NAMALWA (cell line): ENCODE data around the gene HERC4.

ENCODE experiments used
- DNase-seq: peaks from one replicate; pipeline ENCODE4 v3.0.0-alpha.2; 2015; ENCODE audit warnings: low spot score

Gene HERC4

DNA sequence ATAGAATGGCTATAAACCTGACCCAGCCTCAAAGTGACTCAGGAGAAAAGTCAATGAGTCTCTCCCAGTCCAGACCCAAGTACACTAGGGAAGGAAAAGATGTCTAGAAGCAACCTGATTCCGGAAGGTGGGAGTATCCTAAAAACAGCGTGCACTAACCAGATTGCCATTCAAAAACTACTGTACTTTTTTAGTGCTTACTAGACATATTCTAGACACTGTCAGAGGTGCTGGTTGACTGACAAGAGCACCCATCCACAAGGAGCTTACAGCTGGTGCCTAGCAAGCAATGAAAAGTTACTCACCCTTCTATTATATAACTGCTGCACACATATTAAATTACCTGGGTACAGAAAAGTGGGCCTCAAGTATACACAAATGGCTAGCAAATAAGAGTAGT, 109.6 kb downstream of the HERC4 start:
- DNase-seq, result no peak

DNA sequence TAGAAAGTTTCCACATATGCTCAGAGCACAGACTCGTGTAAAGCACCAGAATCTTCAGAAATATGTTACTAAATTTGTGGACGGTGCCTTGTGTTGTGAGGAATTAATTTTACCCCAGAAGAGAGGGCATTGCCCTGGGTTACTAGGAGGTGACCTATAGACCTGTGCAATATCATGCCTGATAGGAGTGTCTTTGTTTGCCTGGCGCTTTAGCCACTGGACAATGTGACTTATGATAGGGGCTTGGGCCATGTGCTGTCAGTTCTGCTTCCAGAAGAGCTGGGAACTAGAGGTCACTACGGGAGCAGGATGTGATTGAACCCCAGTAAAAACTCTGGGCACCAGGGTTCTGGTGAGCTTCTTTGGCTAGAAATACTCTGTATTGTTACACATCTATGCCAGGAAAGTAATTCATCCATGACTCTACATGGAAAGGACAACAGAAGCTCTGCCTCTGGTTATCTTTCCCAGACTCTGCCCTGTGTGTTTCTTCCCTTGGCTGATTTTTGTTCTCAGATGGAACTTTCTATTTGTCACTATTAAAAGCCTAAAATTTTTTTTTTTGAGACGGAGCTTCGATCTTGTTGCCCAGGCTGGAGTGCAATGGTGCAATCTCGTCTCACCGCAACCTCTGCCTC, 115.1 kb downstream of the HERC4 start:
- DNase-seq, result no peak

DNA sequence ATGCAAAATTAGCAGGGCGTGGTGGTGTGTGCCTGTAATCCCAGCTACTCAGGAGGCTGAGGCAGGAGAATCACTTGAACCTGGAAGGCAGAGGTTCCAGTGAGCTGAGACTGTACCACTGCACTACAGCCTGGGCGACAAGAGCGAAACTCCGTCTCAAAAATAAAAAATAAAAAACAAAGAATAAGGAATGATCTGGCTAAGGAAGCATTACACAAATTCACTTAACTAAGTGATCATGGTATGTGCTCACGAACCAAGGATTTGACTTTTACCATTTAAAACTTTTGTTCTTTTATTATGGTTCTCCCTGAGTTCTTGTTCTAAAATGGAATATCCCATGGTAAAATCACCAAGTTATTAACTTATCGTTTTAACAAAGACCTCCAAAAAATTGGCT, 119.5 kb downstream of the HERC4 start:
- no peak for DNase-seq

DNA sequence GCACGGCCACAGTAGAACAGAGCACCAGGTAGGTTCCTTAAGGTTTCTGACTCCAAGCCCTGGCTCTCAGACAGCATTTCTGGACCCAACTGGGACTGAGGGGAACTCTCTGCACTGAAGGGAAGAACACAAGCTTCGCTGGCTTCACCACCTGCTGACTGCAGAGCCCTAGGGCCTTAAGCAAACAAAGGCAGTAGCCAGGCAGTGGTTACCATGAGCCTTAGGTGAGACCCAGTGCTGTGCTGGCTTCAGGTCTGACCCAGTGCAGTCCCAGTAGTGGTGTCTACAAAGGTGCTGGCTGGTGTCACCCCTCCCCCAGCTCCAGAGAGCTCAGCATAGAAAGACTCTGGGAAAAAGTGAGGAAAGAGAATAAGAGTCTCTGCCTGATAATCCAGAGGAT, 131.2 kb downstream of the HERC4 start:
- no peak for DNase-seq

DNA sequence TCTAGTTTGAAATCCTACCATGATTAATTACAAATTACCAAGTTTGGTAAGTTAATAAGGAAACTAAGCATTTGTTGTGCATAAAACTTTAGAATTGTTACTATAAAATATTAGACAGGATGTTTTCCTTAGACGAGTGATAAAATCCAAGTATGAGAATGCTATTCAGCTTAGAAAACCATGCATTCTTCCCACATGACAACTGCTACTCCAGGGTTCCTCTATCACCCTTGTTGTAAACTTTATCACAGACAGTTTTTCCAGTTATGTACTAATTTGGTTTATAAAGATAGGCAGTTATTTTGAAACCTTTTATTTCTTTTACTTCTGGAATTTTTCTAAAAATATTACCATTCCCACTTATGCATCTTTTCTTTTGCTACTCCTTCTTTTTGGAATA, 138.7 kb downstream of the HERC4 start:
- DNase-seq, result no peak

DNA sequence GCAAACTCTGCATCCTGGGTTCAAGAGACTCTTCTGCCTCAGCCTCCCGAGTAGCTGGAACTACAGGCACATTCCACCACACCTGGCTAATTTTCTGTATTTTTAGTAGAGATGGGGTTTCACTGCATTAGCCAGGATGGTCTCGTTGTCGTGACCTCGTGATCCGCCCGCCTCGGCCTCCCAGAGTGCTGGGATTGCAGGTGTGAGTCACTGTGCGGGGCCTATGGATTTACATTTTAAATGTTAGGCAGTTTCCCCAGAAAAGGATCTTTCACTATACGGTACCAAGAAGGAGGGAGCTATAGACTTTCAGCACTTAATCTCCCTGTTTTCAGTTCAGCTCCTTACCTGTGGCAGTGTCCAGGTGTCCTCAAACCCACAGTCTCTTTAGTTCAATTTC, 139.9 kb downstream of the HERC4 start:
- no peak for DNase-seq

DNA sequence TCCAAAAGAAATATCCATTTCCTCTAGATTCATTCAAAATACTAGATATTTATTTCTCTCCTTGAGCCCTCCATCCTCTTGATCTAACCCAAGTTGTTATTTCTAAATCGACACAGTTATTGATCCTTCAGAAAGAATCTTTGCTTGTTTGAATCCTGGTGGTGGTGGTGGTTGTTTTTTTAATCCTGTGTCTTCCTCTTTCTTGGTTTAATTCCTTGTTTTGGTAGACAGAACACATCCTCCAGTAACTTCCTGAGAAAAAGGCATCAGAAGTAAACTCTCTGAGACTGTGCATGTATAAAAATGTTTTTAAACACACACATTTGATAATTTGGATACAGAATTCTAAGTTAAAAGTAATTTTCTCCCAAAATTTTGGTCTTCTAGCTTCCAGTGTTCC, 140.7 kb downstream of the HERC4 start:
- DNase-seq, result no peak

DNA sequence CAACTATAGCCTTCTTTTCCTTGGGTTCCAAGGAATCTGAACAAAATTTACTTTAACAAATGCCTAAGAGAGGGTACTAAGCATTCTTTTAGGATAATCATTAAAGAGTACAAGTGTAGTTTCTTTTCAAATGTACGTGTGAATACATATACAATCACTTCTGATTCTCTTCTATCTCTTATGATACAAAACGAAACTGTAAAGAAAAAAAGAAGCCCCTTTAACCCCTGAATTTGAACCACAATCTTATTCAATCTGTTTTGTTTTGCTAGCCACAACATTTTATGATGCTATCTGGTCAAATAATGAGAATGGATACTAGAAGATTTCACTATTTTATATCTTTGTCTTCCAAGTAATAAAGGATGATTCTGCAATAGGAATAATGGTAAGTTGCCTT, 141.9 kb downstream of the HERC4 start:
- no peak for DNase-seq

DNA sequence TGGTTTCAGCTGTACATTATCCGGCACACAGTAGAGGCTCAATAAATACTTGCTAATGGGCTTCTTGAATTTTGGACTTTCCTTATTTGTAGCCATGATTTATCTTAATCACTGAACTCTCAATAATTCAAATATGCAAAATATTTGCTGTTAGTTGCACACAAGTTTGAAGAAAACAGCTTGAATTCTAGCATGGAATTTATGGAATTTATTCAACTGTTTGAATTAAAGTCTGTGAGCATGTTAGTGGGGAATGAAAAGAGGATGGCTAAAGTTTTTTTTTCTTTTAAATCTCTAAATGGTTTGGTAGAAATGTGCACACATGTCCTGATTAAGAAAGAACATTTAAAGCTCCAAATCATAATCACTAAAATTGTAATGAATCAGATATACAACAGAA, 148.1 kb downstream of the HERC4 start:
- no peak for DNase-seq

DNA sequence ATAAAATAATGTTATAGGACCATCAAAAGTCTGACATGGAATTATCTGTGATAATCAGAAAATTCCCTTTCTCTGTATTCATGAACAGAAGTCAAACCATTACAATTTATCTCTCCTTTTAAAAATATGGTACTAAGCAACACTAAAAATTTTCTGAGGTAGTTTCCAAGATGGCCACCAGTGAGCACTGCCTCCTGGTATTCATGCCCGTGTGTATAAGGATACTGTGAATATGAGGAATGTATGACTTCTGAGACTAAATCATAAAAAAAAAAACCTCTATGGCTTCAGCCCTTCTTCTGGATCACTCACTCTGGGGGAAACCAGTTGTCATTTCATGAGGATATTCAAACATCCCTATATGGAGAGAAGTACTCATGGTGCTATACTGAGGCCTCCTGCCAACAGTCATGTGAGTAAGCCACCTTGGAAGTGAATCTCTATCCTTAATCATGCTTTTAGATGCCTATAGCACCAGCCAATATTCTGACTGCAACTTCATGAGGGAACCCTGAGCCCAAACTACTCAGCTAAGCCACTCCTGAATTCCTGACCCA, 149.6 kb downstream of the HERC4 start:
- DNase-seq, result no peak

DNA sequence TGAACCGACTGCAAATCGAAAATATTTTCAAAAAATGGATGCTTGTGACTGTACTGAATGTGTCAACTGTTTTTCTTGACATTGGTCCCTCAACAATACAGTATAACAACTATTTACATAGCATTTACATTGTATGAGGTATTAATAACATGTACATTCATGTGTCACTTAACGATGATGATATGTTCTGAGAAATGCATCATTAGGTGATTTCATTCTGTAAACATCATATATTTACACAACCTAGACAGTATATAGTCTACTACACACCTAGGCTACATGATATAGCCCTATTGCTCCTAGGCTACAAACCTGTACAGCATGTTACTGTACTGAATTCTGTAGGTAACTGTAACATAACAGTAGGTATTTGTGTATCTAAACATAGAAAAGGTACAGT, 150.9 kb downstream of the HERC4 start:
- no peak for DNase-seq

DNA sequence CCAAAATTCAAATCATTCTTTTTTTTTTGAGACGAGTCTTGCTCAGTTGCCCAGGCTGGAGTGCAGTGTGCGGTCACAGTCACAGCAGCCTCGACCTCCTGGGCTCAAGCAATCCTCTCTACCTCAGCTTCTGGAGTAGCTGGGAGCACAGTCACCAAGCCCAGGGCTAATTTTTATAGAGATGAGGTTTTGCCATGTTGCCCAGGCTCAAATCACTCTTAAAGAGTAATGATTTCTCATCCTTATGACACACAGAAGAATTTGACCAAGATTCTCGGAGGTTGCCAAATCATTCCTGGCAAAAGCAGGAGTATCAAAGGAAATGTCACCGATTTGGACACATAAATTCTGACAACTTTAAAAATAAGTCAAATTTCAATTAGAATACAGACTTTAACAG, 151.5 kb downstream of the HERC4 start:
- DNase-seq, result no peak

DNA sequence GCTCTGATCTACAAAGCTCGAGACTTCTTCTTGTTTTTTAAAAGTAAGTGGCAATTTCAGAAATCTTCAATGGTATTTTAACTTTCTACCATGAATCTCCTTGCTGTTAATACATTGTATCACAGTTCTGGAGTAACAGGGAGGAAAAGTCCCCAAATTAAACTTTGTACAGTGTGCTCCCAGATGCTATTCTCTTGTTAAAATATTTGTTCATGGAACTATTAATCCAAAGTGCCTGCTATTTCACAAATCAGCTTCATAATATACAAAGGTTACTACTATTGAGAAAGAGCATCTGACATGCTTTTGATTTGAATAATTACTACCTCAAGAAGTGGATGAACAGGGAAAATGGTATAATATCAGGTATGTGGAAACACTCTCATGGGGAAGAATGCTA, 154.0 kb downstream of the HERC4 start:
- no peak for DNase-seq

DNA sequence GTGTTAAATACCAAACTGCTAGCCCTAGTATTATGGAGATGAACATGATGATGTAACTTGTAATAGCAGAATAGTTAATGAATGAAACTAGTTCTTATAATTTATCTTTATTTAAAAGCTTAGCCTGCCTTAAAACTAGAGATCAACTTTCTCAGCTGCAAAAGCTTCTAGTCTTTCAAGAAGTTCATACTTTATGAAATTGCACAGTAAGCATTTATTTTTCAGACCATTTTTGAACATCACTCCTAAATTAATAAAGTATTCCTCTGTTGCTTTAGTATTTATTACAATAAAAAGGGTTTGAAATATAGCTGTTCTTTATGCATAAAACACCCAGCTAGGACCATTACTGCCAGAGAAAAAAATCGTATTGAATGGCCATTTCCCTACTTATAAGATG, 157.4 kb downstream of the HERC4 start:
- no peak for DNase-seq

DNA sequence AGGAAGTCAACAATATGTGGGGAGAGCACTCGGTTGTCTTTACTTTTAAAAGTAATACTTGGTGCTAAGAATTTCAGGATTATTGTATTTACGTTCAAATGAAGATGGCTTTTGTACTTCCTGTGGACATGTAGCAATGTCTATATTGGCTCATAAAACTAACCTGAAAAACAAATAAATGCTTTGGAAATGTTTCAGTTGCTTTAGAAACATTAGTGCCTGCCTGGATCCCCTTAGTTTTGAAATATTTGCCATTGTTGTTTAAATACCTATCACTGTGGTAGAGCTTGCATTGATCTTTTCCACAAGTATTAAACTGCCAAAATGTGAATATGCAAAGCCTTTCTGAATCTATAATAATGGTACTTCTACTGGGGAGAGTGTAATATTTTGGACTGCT, 157.9 kb downstream of the HERC4 start:
- DNase-seq, result no peak

DNA sequence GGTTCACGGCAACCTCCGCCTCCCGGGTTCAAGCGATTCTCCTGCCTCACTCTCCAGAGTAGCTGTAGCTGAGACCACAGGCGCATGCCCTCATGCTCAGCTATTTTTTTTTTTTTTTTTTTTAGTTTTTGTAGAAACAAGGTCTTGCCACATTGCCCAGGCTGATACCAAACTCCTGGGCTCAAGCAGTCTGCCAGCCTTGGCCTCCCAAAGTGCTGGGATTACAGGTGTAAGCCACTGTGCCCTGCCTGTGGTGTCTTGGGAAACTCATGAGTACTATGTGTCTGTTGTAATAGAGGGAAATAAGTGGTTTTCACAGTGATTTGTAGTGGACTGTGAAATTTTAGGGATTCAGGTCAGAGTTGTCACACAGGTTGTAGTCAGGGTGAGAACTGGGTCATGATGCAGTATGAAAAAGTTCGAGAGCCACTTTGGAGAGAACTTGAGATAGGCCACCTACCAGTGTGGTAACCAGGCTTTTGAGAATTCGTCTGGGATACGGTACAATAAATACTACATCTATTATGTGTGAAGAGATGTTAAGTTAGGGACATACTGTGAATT, 160.2 kb downstream of the HERC4 start:
- no peak for DNase-seq

DNA sequence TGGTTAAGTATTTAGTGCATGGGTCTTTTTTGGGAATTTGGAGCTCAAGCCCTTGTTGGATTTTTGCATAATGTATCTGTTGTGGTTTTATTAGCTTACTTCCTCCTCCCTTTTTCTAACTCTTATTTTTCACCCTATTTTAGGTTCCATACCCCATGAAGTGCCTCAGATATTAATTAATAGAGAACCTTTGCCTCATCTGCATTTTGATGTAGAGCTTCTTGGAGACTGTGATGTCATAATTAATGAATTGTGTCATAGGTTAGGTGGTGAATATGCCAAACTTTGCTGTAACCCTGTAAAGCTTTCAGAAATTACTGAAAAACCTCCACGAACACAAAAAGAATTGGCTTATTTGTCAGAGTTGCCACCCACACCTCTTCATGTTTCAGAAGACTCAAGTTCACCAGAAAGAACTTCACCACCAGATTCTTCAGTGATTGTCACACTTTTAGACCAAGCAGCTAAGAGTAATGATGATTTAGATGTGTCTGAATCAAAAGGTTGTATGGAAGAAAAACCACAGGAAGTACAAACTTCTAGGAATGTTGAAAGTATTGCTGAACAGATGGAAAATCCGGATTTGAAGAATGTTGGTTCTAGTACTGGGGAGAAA, 162.6 kb downstream of the HERC4 start:
- DNase-seq, result no peak

DNA sequence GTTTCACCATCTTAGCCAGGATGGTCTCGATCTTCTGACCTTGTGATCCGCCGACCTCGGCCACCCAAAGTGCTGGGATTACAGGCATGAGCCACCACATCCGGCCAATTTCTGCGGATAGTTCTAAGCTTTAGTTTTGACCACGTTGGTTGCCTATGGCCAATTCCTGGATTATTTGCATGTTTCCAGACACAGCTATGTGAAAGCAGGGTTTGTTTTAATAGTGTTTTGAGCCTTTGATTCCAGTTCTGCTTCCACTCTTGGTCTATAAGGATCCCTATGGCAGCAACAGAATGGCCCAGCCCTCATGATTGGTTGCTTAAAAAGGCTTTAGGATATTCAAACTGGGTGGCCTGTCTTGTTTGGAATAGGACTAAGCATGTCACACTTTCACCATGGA, 171.5 kb downstream of the HERC4 start:
- no peak for DNase-seq

DNA sequence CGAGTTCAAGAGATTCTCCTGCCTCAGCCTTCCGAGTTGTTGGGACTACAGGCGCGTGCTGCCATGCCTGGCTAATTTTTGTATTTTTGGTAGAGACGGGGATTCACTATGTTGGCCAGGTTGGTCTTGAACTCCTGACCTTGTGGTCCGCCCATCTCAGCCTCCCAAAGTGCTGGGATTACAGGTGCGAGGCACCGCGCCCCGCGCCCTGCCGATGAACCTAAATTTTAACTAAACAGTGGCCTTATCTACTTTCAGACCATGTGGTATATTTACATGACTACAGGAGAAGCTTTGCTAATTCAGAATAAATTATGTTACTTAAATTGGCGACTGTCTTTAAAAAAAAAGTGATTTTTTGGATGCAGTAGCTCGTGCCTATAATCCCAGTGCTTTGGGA, 181.4 kb downstream of the HERC4 start:
- no peak for DNase-seq

DNA sequence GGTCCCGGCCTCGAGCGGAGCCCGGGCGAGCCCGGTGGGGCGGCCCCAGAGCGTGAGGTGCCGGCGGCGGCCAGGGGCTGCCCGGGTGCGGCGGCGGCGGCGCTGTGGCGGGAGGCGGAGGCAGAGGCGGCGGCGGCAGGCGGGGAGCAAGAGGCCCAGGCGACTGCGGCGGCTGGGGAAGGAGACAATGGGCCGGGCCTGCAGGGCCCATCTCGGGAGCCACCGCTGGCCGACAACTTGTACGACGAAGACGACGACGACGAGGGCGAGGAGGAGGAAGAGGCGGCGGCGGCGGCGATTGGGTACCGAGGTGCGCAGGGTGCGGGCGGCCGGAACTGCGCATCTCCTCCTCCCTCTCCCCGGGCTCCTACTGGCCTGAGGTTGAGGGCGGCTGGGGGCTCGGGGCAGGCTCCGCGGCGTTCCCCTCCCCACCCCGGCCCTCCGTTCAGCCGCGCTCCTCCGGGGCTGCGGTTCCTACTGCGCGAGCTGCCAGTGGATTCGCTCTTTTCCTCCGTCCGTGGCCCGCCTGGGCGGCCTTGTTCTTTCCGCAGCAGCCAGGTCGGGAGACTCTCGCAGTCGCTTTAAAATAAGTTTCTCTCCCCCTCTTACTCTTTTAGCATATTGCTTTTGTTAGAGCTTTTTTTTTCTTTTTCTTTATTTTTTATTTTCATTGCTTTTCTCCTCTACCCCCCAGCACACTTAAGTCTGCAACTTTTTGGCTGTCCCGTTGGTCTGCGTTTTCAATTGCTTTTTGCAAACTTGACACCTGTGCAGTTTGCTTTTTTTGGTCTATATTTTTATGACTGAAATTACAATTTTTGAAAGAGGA, 190.0 kb downstream of the HERC4 start:
- peak; percentile 86 for DNase-seq

DNA sequence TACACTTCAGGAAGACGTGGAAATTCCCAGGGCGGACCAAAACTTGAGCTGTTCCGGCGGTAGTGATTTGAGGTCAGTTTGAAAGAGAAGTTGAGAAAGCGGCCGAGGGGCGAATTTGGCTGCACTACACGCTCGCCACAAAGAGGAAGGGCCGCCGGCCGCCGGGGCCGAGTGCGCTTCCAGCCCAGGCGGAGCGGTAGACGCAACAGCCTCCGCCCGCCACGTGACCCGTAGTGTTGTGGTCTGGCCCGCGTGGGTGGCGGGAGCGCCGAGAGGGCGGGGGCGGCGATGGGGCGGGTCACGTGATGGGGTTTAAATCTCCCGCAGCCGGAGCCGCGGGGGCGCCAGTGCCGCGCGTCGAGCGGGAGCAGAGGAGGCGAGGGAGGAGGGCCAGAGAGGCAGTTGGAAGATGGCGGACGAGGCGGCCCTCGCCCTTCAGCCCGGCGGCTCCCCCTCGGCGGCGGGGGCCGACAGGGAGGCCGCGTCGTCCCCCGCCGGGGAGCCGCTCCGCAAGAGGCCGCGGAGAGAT, 190.7 kb downstream of the HERC4 start, which contains the start of gene SIRT1:
Gene SIRT1, plus strand, starts transcription at position 344 of the 529 bp plus-strand sequence. Its CDS starts 66 bp downstream, at position 410.
- DNase-seq, result peak; percentile 95

DNA sequence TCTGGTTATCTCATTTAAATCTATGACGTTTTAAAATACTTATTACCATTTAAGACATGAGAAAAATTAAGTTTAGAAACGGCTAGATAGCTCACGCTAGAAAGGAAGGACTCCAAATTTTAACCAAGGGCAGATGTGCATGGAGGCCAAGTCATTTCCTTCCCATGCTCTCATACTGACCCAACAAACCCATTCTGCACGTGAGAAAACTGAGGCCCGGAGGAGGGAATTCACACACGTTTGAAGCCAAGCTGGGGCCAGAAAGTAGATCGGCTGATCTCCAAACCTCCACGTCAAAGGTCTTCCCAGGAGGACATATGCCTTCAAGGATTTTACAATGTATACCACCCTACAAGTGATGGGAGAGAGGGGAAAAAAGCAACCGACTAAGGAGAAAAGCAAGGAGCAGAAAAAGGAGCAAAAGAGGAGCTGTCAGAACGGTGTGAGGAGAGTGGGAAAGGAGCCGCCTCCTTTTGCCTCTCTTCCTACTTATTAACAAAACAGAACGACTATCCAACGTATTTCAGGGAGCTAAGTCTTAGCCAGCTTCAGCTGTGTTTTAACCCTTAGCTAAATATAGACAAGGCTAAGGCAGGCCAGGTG, 191.3 kb downstream of the HERC4 start:
- peak; percentile 24 for DNase-seq
